Measurements from ENCODE around the gene NEDD4L.

DNA sequence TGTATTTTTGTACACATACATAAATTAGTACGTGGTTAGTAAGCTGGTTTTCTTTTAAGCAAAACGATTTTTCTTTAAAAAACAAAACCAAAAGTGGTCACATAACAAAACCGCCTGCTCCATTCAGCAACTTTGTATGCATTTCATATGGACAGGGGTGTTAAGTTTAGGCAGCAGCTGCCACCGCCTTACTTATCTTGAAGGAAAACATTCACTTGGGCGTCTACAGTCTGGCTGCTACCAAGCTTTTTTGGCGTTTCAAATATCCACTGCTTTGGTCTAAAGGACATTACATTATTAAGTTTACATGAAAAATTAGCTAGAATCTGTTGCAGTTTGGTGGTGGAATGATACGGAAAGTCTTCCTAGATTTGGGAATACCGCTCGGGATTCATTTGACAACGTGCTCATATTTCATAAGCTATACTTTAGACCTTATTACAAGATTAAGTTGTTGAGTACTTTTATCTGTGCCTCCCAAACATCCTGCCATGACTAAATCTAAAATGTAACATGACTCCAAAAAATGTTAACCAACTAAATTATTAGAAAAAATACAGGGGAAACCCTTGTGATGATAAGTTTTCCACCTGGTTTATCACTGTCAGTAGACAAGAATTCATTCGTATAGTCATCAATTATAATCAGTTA is 214.8 kb downstream of the NEDD4L start:
- TF ChIP-seq, protein P1, sequence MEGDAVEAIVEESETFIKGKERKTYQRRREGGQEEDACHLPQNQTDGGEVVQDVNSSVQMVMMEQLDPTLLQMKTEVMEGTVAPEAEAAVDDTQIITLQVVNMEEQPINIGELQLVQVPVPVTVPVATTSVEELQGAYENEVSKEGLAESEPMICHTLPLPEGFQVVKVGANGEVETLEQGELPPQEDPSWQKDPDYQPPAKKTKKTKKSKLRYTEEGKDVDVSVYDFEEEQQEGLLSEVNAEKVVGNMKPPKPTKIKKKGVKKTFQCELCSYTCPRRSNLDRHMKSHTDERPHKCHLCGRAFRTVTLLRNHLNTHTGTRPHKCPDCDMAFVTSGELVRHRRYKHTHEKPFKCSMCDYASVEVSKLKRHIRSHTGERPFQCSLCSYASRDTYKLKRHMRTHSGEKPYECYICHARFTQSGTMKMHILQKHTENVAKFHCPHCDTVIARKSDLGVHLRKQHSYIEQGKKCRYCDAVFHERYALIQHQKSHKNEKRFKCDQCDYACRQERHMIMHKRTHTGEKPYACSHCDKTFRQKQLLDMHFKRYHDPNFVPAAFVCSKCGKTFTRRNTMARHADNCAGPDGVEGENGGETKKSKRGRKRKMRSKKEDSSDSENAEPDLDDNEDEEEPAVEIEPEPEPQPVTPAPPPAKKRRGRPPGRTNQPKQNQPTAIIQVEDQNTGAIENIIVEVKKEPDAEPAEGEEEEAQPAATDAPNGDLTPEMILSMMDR (conservative IDR thresholded peaks at IDR 0.05), result no peak
- TF ChIP-seq EZH2 (IDR thresholded peaks at IDR 0.05; ENCODE audit: low read depth), result no peak

All from PC-9 (cell line).